ENCODE results near the gene MPO. TPM values are rescaled to one million over a fixed set of nuclear protein-coding genes. Genes with fewer than 3 reads are reported as not detected.

The MPO gene
- total RNA-seq, 4 donors from 2014 or later = 0.18 to 0.32 (median 0.31) TPM; not detected in 1

DNA sequence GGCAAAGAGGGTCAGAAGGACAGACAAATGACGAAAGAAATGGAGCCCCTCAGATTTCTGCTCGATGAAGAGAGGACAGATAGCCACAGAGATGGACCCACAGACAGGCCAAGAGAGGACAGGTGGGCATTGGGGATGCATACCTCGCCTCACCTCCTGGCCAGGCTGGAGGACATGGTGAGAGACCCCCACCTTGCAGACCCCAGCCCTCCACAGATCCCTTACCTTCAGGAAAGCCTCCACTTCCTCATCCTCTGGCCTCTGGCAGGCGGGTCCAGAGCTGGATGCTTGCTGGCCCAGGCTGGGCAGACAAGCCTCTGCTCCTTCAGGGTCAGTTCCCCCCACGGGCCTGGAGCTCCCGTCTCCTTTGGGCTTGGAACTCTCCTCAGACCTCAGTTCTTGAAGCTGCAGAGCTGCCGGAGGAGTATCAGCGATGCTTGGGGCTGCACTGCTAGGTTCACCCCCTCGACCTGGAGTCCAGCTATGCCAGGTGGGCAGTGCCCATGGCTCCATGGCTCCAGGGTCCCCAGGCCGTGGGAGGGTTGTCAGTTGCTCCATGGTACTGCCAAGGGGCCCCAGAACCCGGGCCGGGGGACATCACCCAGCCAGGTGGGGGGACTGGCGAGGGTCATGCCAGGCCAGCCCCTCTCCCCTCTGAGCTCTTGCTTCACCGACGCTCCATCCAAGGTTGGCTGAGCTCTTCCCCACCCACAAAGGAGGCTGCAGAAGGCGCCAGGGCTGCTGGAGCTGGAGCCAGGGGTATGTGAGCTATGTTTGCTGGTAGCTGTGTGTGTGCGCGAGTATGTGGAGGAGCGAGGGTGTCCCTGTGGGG lies 46.8 kb upstream of the MPO start:
- in situ Hi-C loops (cut with MboI; ENCODE audit: low sequenced_read_pairs in 4 of 4) (no loop called here), intact Hi-C loops (cut with DNase I; ENCODE audit: low total_unique reads) (no loop called here)
- Histone ChIP-seq H3K36me3 (no peaks in the 10 kb centered on the region), H3K27me3 (peaks cover 3 to 17% (median 7%) of the 10 kb centered on the region in 3 donors), H3K9me3 (no peaks in the 10 kb centered on the region), H3K4me1 (peaks cover 0 to 6% of the 10 kb centered on the region in 2 donors), H3K27ac (no peak overlapping the region), H3K4me3 (no peak overlapping the region)
- DNase-seq = no peak
- TF ChIP-seq, protein P1, sequence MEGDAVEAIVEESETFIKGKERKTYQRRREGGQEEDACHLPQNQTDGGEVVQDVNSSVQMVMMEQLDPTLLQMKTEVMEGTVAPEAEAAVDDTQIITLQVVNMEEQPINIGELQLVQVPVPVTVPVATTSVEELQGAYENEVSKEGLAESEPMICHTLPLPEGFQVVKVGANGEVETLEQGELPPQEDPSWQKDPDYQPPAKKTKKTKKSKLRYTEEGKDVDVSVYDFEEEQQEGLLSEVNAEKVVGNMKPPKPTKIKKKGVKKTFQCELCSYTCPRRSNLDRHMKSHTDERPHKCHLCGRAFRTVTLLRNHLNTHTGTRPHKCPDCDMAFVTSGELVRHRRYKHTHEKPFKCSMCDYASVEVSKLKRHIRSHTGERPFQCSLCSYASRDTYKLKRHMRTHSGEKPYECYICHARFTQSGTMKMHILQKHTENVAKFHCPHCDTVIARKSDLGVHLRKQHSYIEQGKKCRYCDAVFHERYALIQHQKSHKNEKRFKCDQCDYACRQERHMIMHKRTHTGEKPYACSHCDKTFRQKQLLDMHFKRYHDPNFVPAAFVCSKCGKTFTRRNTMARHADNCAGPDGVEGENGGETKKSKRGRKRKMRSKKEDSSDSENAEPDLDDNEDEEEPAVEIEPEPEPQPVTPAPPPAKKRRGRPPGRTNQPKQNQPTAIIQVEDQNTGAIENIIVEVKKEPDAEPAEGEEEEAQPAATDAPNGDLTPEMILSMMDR (IDR thresholded peaks at IDR 0.05 in 4 of 5, conservative IDR thresholded peaks at IDR 0.05 in 1 of 5) = no peak
- TF ChIP-seq POLR2A (IDR thresholded peaks at IDR 0.05) = no peak
- ATAC-seq = no peak

DNA sequence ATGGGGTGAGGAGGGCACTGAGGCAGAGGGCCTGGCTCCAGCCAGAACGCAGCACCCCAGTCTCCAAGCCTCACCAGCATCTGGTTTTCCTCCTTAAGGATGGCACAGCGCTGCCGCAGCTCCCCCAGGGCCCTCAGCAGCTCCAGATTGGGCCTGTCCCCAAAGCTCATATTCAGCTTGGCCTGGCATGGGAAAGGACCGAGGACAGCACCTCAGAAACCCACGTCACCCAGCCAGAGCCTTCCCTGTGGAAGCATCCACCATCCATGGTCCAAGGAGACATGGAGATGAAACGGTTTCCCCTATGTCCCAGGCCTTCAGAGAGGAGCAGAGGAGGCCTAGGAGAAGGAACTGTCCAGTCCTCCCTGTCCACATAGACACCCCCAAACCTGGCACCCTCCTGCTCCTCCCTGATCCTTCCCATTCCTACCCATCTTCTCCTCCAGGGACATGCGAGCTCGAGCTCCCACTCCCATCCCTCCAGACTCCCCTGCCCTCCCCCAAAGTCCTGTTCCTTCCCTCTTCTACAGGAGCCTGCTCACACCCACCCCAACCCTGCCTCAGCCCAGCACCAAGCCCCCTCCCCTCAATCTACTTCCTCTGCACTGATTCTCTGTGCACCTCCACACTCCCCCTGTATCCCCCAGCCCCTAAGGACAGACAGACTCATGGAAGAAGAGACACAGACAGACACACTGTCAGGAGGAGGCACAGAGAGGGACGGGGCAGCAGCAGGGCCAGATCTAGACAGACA lies 46.1 kb upstream of the MPO start:
- in situ Hi-C loops (cut with MboI; ENCODE audit: low sequenced_read_pairs in 4 of 4) = no loop called here
- ATAC-seq (no peak), DNase-seq (no peak)
- intact Hi-C loops (cut with DNase I; ENCODE audit: low total_unique reads) = no loop called here
- Histone ChIP-seq H3K4me3 (no peak overlapping the region), H3K9me3 (no peaks in the 10 kb centered on the region), H3K27me3 (peaks cover 3 to 17% (median 7%) of the 10 kb centered on the region in 3 donors), H3K27ac (no peak overlapping the region), H3K36me3 (no peaks in the 10 kb centered on the region), H3K4me1 (peaks cover 0 to 6% of the 10 kb centered on the region in 2 donors)
- TF ChIP-seq, protein P1 (IDR thresholded peaks at IDR 0.05 in 4 of 5, conservative IDR thresholded peaks at IDR 0.05 in 1 of 5) = no peak
- no peak for TF ChIP-seq POLR2A (IDR thresholded peaks at IDR 0.05)

DNA sequence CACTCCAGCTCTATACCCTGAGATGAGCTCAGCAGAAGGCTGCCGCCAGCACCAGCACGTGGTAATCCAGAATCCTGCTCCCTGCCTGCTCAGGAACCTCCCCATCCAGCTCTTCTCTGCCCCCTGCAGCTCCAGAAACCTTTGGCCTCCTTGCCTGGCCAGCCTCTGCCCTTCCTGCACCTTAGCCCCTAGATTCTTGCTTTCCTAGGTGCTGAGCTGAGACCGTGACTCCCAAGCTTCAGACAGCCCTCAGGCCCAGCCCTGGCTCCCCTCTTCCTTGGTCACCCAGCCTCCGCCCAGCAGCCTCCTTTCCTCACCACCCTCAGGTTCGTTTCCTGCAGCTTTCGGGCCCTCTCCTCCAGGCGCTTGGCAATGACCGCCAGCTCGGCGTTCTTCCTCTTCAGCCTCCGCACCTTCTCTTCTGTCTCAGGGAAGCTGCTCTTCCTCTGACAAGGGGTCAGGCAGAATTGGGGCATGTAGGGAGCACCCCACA lies 45.3 kb upstream of the MPO start:
- in situ Hi-C loops (cut with MboI; ENCODE audit: low sequenced_read_pairs in 4 of 4) (no loop called here), intact Hi-C loops (cut with DNase I; ENCODE audit: low total_unique reads) (no loop called here)
- peaks cover 0 to 6% of the 10 kb centered on the region in 2 donors for H3K4me1 ChIP-seq
- peaks cover 3 to 17% (median 7%) of the 10 kb centered on the region in 3 donors for H3K27me3 ChIP-seq
- TF ChIP-seq, protein P1 (IDR thresholded peaks at IDR 0.05 in 4 of 5, conservative IDR thresholded peaks at IDR 0.05 in 1 of 5) = no peak
- TF ChIP-seq POLR2A (IDR thresholded peaks at IDR 0.05) = no peak
- no peak for ATAC-seq
- H3K36me3 ChIP-seq = no peaks in the 10 kb centered on the region
- no peak overlapping the region for H3K27ac ChIP-seq
- no peak overlapping the region for H3K4me3 ChIP-seq
- DNase-seq = no peak
- no peaks in the 10 kb centered on the region for H3K9me3 ChIP-seq

DNA sequence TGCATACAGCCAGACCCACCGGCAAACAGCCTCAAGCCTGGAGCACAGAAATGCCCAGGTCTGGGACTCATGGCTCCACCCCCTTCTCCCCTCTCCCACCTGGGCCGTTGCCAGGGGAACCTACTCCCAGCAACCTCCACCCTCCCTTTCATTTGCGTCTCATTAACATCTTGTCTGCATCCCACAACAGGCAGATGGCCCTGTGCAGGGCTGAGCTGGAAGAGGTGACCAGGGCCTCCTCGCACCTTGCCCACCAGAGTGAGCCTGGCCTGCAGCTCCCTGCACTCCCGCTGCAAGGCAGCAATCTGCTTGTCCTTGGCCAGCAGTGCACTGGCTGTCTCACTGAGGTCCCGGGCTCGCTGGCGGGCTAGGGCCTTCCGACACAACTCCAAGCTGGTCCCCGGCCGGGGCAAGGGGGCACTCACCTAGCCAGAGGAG lies 44.6 kb upstream of the MPO start:
- no peak for ATAC-seq
- TF ChIP-seq, protein P1 (IDR thresholded peaks at IDR 0.05 in 4 of 5, conservative IDR thresholded peaks at IDR 0.05 in 1 of 5) = no peak
- TF ChIP-seq POLR2A (IDR thresholded peaks at IDR 0.05) = no peak
- DNase-seq = no peak
- Histone ChIP-seq H3K9me3 (no peaks in the 10 kb centered on the region), H3K36me3 (no peaks in the 10 kb centered on the region), H3K27ac (no peak overlapping the region), H3K4me1 (peaks cover 0 to 6% of the 10 kb centered on the region in 2 donors), H3K27me3 (peaks cover 3 to 17% (median 7%) of the 10 kb centered on the region in 3 donors), H3K4me3 (peak overlapping the region in 2 of 4 donors; percentile 66 to 77)
- intact Hi-C loops (cut with DNase I; ENCODE audit: low total_unique reads) = no loop called here
- in situ Hi-C loops (cut with MboI; ENCODE audit: low sequenced_read_pairs in 4 of 4) = no loop called here
